Measurements from ENCODE around the gene CA5B. TPM values are rescaled to one million over a fixed set of nuclear protein-coding genes. Genes with fewer than 3 reads are reported as not detected.
A peak's percentile ranks its signal among the peaks of the same experiment; 100 is the strongest.
"Not testable (repeated sequence)": the region's sequence is repeated elsewhere in the genome, so short reads cannot be mapped to it uniquely, and the experiment has no call there.

The CA5B gene
- total RNA-seq, 1 experiment from 2014 or later: 8.3 TPM

- no peak overlapping the region for H4K5ac ChIP-seq (ENCODE audit: insufficient read length, low read depth, low read length)
- no peak overlapping the region for H3T11ph ChIP-seq (ENCODE audit: low read length)
- H3K27me3 Mint-ChIP-seq (ENCODE audit: low read depth): no peaks in the 10 kb centered on the region
- H3K9me3 Mint-ChIP-seq: peaks cover 3% of the 10 kb centered on the region in 2 experiments; a peak in 2 of 5 replicates
- no peak overlapping the region for H3K4me3 Mint-ChIP-seq
- peaks cover 0 to 5% (median 0%) of the 10 kb centered on the region in 3 experiments; a peak in 3 of 7 replicates for H3K36me3 Mint-ChIP-seq (ENCODE audit: insufficient read depth in 1 of 3, low read depth in 3 of 3)
- H3K4ac ChIP-seq (ENCODE audit: low read depth, low read length): no peak overlapping the region
- H3K56ac ChIP-seq (ENCODE audit: insufficient read length, low read depth, low read length): no peak overlapping the region
- no peak overlapping the region for H3K14ac ChIP-seq (ENCODE audit: insufficient read depth, low read length)
- H3K4me2 ChIP-seq (ENCODE audit: insufficient read depth, insufficient read length, low read length): no peak overlapping the region
- H3K18ac ChIP-seq (ENCODE audit: insufficient read length, low read depth, low read length): no peak overlapping the region
- H3K79me2 ChIP-seq (ENCODE audit: insufficient read depth, low read length): no peaks in the 10 kb centered on the region
- no peaks in the 10 kb centered on the region for H3K79me1 ChIP-seq (ENCODE audit: insufficient read depth, low read depth, low read length, poor library complexity, severe bottlenecking)
- no peak overlapping the region for H3K9ac ChIP-seq (ENCODE audit: extremely low read depth, insufficient read length, low read length)
- no peak overlapping the region for H4K91ac ChIP-seq (ENCODE audit: insufficient read length, low read depth, low read length)
- H4K20me1 ChIP-seq (ENCODE audit: control insufficient read depth, insufficient read depth, insufficient read length): no peaks in the 10 kb centered on the region
- no peak overlapping the region for H2AK5ac ChIP-seq (ENCODE audit: insufficient read length, low read length)
- no peak overlapping the region for H2BK15ac ChIP-seq (ENCODE audit: low read depth, low read length)
- no peak overlapping the region for H2BK12ac ChIP-seq (ENCODE audit: insufficient read length, low read depth, low read length)
- TF ChIP-seq, protein P1, sequence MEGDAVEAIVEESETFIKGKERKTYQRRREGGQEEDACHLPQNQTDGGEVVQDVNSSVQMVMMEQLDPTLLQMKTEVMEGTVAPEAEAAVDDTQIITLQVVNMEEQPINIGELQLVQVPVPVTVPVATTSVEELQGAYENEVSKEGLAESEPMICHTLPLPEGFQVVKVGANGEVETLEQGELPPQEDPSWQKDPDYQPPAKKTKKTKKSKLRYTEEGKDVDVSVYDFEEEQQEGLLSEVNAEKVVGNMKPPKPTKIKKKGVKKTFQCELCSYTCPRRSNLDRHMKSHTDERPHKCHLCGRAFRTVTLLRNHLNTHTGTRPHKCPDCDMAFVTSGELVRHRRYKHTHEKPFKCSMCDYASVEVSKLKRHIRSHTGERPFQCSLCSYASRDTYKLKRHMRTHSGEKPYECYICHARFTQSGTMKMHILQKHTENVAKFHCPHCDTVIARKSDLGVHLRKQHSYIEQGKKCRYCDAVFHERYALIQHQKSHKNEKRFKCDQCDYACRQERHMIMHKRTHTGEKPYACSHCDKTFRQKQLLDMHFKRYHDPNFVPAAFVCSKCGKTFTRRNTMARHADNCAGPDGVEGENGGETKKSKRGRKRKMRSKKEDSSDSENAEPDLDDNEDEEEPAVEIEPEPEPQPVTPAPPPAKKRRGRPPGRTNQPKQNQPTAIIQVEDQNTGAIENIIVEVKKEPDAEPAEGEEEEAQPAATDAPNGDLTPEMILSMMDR (conservative IDR thresholded peaks at IDR 0.05): peak; percentile 50; the same call in 2 of the 3 replicates
- no peak overlapping the region for H2BK120ac ChIP-seq (ENCODE audit: low read depth, low read length, poor library complexity, severe bottlenecking)
- no peak overlapping the region for H3K27ac Mint-ChIP-seq
- H3K23me2 ChIP-seq (ENCODE audit: insufficient read length, low read depth, low read length, poor library complexity, severe bottlenecking): no peaks in the 10 kb centered on the region
- no peak overlapping the region for H2AFZ ChIP-seq (ENCODE audit: low read length)
- no peak overlapping the region for H2BK5ac ChIP-seq (ENCODE audit: insufficient read length, low read length)
- no peak overlapping the region for H2BK20ac ChIP-seq (ENCODE audit: low read depth, low read length, poor library complexity, severe bottlenecking)
- no CpG with 5 or more reads among the region's 2 CpGs for WGBS (ENCODE audit: extremely low coverage, insufficient read length, low lambda C conversion rate)
- H3K4me1 Mint-ChIP-seq: no peaks in the 10 kb centered on the region
- H3K4me1 ChIP-seq (ENCODE audit: insufficient read depth, low read length): no peaks in the 10 kb centered on the region
- H3K9me3 ChIP-seq (ENCODE audit: control insufficient read depth, low read depth, low read length): no peaks in the 10 kb centered on the region
- no peak overlapping the region for H4K8ac ChIP-seq (replicated peaks; ENCODE audit: insufficient read length, low read depth, low read length)
- no peaks in the 10 kb centered on the region for H3K27me3 ChIP-seq (ENCODE audit: insufficient read depth, low read length)
- H3K27ac ChIP-seq (ENCODE audit: insufficient read length, low read depth, low read length): no peak overlapping the region
- DNase-seq: no peak
- H3K23ac ChIP-seq (ENCODE audit: insufficient read length, low read depth, low read length): no peak overlapping the region
Observed at GRCh38 chrX:15724911-15725310, 13.2 kb upstream of the CA5B start.

DNA sequence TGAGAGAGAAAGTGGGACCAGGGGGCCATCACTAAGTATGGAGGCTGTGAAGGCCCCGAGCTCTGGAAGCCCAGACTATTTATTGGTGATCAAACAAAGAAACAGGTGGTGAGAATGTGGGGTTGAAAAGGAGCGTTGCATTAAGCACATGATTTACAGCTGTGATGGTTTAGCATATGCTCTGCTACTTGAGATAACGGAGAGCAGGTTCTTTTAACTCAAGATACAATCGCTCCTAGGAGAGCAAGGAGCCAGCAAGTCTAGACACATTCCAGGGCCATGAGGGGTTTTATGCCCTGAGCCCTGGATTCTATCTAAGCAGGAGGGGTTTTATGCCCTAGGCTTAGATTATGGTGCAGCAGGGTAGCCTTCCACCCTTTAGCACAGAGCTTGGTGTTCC lies 6.7 kb upstream of the CA5B start:
- H2AK5ac ChIP-seq (ENCODE audit: insufficient read length, low read length): not testable (repeated sequence)

More for the DNA sequence above, 6.7 kb upstream of the CA5B start:
- not testable (repeated sequence) for H2BK15ac ChIP-seq (ENCODE audit: low read depth, low read length); H3K27me3 Mint-ChIP-seq (ENCODE audit: low read depth); DNase-seq; H4K5ac ChIP-seq (ENCODE audit: insufficient read length, low read depth, low read length); H4K20me1 ChIP-seq (ENCODE audit: control insufficient read depth, insufficient read depth, insufficient read length); H3K27ac ChIP-seq (ENCODE audit: insufficient read length, low read depth, low read length); H3K56ac ChIP-seq (ENCODE audit: insufficient read length, low read depth, low read length); H3K14ac ChIP-seq (ENCODE audit: insufficient read depth, low read length); H3K9ac ChIP-seq (ENCODE audit: extremely low read depth, insufficient read length, low read length); H3K27me3 ChIP-seq (ENCODE audit: insufficient read depth, low read length); H3K4me2 ChIP-seq (ENCODE audit: insufficient read depth, insufficient read length, low read length); H3K9me3 Mint-ChIP-seq; H3K9me3 ChIP-seq (ENCODE audit: control insufficient read depth, low read depth, low read length); H2AFZ ChIP-seq (ENCODE audit: low read length); H2BK20ac ChIP-seq (ENCODE audit: low read depth, low read length, poor library complexity, severe bottlenecking); H3K79me1 ChIP-seq (ENCODE audit: insufficient read depth, low read depth, low read length, poor library complexity, severe bottlenecking); H3K79me2 ChIP-seq (ENCODE audit: insufficient read depth, low read length); H2BK12ac ChIP-seq (ENCODE audit: insufficient read length, low read depth, low read length); H2BK120ac ChIP-seq (ENCODE audit: low read depth, low read length, poor library complexity, severe bottlenecking); H3K23ac ChIP-seq (ENCODE audit: insufficient read length, low read depth, low read length); H3K18ac ChIP-seq (ENCODE audit: insufficient read length, low read depth, low read length); H3K4me1 Mint-ChIP-seq; H3K23me2 ChIP-seq (ENCODE audit: insufficient read length, low read depth, low read length, poor library complexity, severe bottlenecking); H4K8ac ChIP-seq (replicated peaks; ENCODE audit: insufficient read length, low read depth, low read length); H3K4ac ChIP-seq (ENCODE audit: low read depth, low read length); H3T11ph ChIP-seq (ENCODE audit: low read length); H3K4me3 Mint-ChIP-seq; H3K4me1 ChIP-seq (ENCODE audit: insufficient read depth, low read length); H4K91ac ChIP-seq (ENCODE audit: insufficient read length, low read depth, low read length); H2BK5ac ChIP-seq (ENCODE audit: insufficient read length, low read length)
- Mint-ChIP-seq H3K36me3 (ENCODE audit: insufficient read depth in 1 of 3, low read depth in 3 of 3) (peaks cover 10 to 14% (median 12%) of the 10 kb centered on the region in 3 experiments), H3K27ac (peak overlapping the region in 1 of 3 experiments; percentile 38; a peak in 2 of 7 replicates)
- no CpG with 5 or more reads among the region's 4 CpGs for WGBS (ENCODE audit: extremely low coverage, insufficient read length, low lambda C conversion rate)

Data from H9 (cell line).